SK-N-SH (cell line): ENCODE measurements around the gene RGS4.

ENCODE experiments used
- CTCF ChIP-seq: fragments of 200-600 bp; sonication (generic); IDR thresholded peaks from 2 replicates; pipeline ENCODE4 v1.6.1; 2017; ENCODE audit warnings: antibody characterized with exemption, mild to moderate bottlenecking, moderate library complexity
- GABPA ChIP-seq: IDR thresholded peaks from 2 replicates; pipeline ENCODE4 v1.4.0; 2012; ENCODE audit warnings: low read depth, mild to moderate bottlenecking
- IRF3 ChIP-seq: fragments of 150-350 bp; IDR thresholded peaks from 2 replicates; pipeline ENCODE4 v1.6.1; 2016; ENCODE audit warnings: mild to moderate bottlenecking, low read depth, low read length
- JUND ChIP-seq: IDR thresholded peaks from 2 replicates; pipeline ENCODE4 v1.4.0; 2012
- MXI1 ChIP-seq: IDR thresholded peaks from 2 replicates; pipeline ENCODE4 v1.6.1; 2012; ENCODE audit warnings: mild to moderate bottlenecking, low read depth, low read length, improper control_type of control experiment
- RFX5 ChIP-seq: IDR thresholded peaks from 2 replicates; pipeline ENCODE4 v1.6.1; 2012; ENCODE audit warnings: mild to moderate bottlenecking, improper control_type of control experiment, low read length
- SIN3A ChIP-seq: IDR thresholded peaks from 2 replicates; pipeline ENCODE4 v1.6.1; 2012; ENCODE audit warnings: low read depth, mild to moderate bottlenecking, low read length, moderate library complexity, borderline replicate concordance
- SMC3 ChIP-seq: IDR thresholded peaks from 2 replicates; pipeline ENCODE4 v1.6.1; 2012; ENCODE audit warnings: low read depth, low read length, improper control_type of control experiment

DNA sequence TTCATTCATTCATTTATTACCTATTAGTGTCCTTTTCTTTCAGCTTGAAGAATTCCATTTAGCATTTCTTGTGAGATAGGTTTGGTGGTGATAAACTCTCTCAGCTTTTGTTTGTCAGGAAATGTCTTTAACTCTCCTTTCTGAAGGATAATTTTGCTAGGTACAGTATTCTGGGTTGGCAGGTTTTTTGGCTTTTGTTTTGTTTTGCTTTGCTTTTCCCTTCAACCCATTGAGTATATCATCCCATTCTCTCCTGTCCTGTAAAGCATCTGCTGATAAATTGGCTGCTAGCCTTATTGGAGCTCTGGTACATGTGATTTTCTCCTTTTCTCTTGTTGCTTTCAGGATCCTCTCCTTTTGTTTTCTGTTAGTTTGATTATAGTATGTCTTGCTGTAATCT is 47.0 kb upstream of the RGS4 start:
- TF ChIP-seq IRF3, result no peak
- TF ChIP-seq JUND, result no peak
- TF ChIP-seq SIN3A, result no peak
- no peak for TF ChIP-seq SMC3
- no peak for TF ChIP-seq CTCF
- TF ChIP-seq GABPA, result no peak
- TF ChIP-seq RFX5, result no peak
- no peak for TF ChIP-seq MXI1
